K562 (cell line): Measurements from ENCODE around the gene ASS1. TPM values are rescaled to one million over a fixed set of nuclear protein-coding genes. Genes with fewer than 3 reads are reported as not detected.

Experiments used
- ATAC-seq: fragments of 200-7000 bp; cut with Tn5 transposase; 3 replicates; pipeline ENCODE4 v1.9.1; 2020; ENCODE audit warnings: moderate library complexity
- BruUV-seq: library from RNA; stranded (reverse); fragments of 400-500 nt; replicated peaks from 2 replicates; lab custom pipeline; 2021; lab: Mats Ljungman, UMichigan
- CTCF ChIA-PET: fragments of 300-600 bp; formaldehyde crosslinking; extraction: SDS; loops from one replicate; lab custom pipeline; 2021; ENCODE audit warnings: low intra/inter-chr PET ratio; lab: Yijun Ruan, JAX
- POLR2A ChIA-PET: fragments of 300-600, 350-650 bp; sonication (Branson Sonifier 250); formaldehyde crosslinking; extraction: SDS; loops from one replicate; lab custom pipeline; 2021; ENCODE audit warnings: antibody characterized with exemption, inconsistent platforms; lab: Yijun Ruan, JAX
- DNase-seq, 4 experiments: peaks; one replicate each; pipeline versions ENCODE4 v3.0.0 to v3.0.0-alpha.2; 2011 to 2018; ENCODE audit warnings: low spot score in 3 of 4, mixed read lengths in 3 of 4; ENCODE audit errors: extremely low read depth in 1 of 4
- FAIRE-seq: peaks from 2 replicates; lab custom pipeline; 2011; peaks lifted over from hg19 to GRCh38; lab: Jason Lieb, UNC
- H2AFZ ChIP-seq: 2 replicates; pipeline ENCODE4 v1.6.0; 2011; ENCODE audit warnings: low read depth, low read length, control low read depth, inconsistent platforms
- H3K27ac ChIP-seq: fragments of 200-600 bp; 3 replicates; pipeline ENCODE4 v1.8.0; 2011; ENCODE audit warnings: low read depth, mild to moderate bottlenecking, control low read depth, inconsistent platforms, low read length, moderate library complexity, mixed read lengths; ENCODE audit errors: extremely low read depth
- H3K27me3 ChIP-seq, 2 experiments: fragments of 300-600 bp in 1 of 2; 2 replicates in 1 of 2; 3 replicates in 1 of 2; pipeline versions ENCODE4 v1.6.0 to v1.8.0; 2011; ENCODE audit warnings: inconsistent platforms in 2 of 2, low read length in 2 of 2, mild to moderate bottlenecking in 1 of 2, mixed read lengths in 1 of 2, moderate library complexity in 1 of 2; ENCODE audit not compliant: control insufficient read depth in 2 of 2, insufficient read depth in 2 of 2
- H3K36me3 ChIP-seq: fragments of 300-600 bp; 3 replicates; pipeline ENCODE4 v1.8.0; 2011; ENCODE audit warnings: mild to moderate bottlenecking, low read length, inconsistent platforms; ENCODE audit not compliant: control insufficient read depth, insufficient read depth
- H3K4me1 ChIP-seq, 2 experiments: fragments of 200-600 bp in 1 of 2; replicated peaks in 1 of 2; 2 replicates in 1 of 2; 3 replicates in 1 of 2; pipeline versions ENCODE4 v1.5.1 to v1.8.0; 2011; ENCODE audit warnings: inconsistent platforms in 2 of 2, low read length in 2 of 2, mild to moderate bottlenecking in 1 of 2, mixed read lengths in 1 of 2, moderate library complexity in 1 of 2; ENCODE audit not compliant: control insufficient read depth in 2 of 2, insufficient read depth in 2 of 2
- H3K4me2 ChIP-seq: 2 replicates; pipeline ENCODE4 v1.6.1; 2011; ENCODE audit warnings: low read length, control low read depth, inconsistent platforms, mixed read lengths; ENCODE audit not compliant: insufficient read depth
- H3K4me3 ChIP-seq: fragments of 200-600 bp; sonication (generic), shearing (Covaris generic); 2 replicates; pipeline ENCODE4 v1.5.1; 2016; ENCODE audit warnings: control low read depth, inconsistent platforms
- H3K79me2 ChIP-seq: fragments of 200-600 bp; 3 replicates; pipeline ENCODE4 v1.8.0; 2011; ENCODE audit warnings: low read length, inconsistent platforms; ENCODE audit not compliant: control insufficient read depth, insufficient read depth
- H3K9ac ChIP-seq, 2 experiments: 2 replicates each; pipeline versions ENCODE4 v1.6.0 to v1.6.1; 2011; ENCODE audit warnings: low read depth in 2 of 2, low read length in 2 of 2, control low read depth in 1 of 2, inconsistent platforms in 1 of 2, mild to moderate bottlenecking in 1 of 2, mixed read lengths in 1 of 2; ENCODE audit not compliant: insufficient read depth in 1 of 2
- H3K9me1 ChIP-seq: one replicate; pipeline ENCODE4 v1.6.0; 2011; ENCODE audit warnings: inconsistent platforms, mild to moderate bottlenecking, low read length, moderate library complexity; ENCODE audit not compliant: control insufficient read depth, insufficient read depth
- H3K9me3 ChIP-seq: replicated peaks from 2 replicates; pipeline ENCODE4 v1.5.1; 2011; ENCODE audit warnings: low read depth, low read length, inconsistent platforms; ENCODE audit not compliant: control insufficient read depth, insufficient read depth
- H4K20me1 ChIP-seq: replicated peaks from 2 replicates; pipeline ENCODE4 v1.6.1; 2011; ENCODE audit warnings: low read length, inconsistent platforms, mixed read lengths; ENCODE audit not compliant: control insufficient read depth, insufficient read depth
- BCOR ChIP-seq: fragments of 450-650 bp; IDR thresholded peaks from 2 replicates; pipeline ENCODE4 v1.6.1; 2016
- CEBPB ChIP-seq: fragments of 450-650 bp; IDR thresholded peaks from 2 replicates; pipeline ENCODE4 v1.6.1; 2016; ENCODE audit warnings: missing genetic modification characterization, missing compliant biosample characterization
- NCOA4 ChIP-seq: fragments of 450-650 bp; IDR thresholded peaks from 2 replicates; pipeline ENCODE4 v1.6.1; 2018; ENCODE audit warnings: mild to moderate bottlenecking; ENCODE audit not compliant: partially characterized antibody
- RBM25 ChIP-seq: fragments of 200-400 bp; formaldehyde crosslinking; IDR thresholded peaks from 2 replicates; pipeline ENCODE4 v1.6.1; 2018; ENCODE audit warnings: low read length, low read depth, moderate library complexity; ENCODE audit not compliant: severe bottlenecking
- SAP30 ChIP-seq: fragments of 200-600 bp; sonication (generic); IDR thresholded peaks from 2 replicates; pipeline ENCODE4 v1.6.1; 2012; ENCODE audit warnings: borderline replicate concordance, low read depth, mild to moderate bottlenecking, moderate library complexity, low read length, control low read depth, inconsistent platforms; ENCODE audit not compliant: insufficient read depth, poor library complexity, severe bottlenecking
- TCF7 ChIP-seq: sonication (generic); IDR thresholded peaks from 2 replicates; pipeline ENCODE4 v1.6.1; 2016; ENCODE audit warnings: antibody characterized with exemption, borderline replicate concordance
- ZNF224 ChIP-seq: sonication (generic); formaldehyde crosslinking; IDR thresholded peaks from 2 replicates; pipeline ENCODE4 v1.8.0; 2022; ENCODE audit warnings: mild to moderate bottlenecking, missing genetic modification reagents
- ZNF507 ChIP-seq: conservative IDR thresholded peaks from 2 replicates; pipeline ENCODE4 v1.6.1; 2017; ENCODE audit warnings: missing genetic modification characterization, missing compliant biosample characterization
- WGBS: fragments of 100-300 bp; shearing (Covaris generic); methylation state at CpG from one replicate; pipeline ENCODE4 v1.1.6; 2016; ENCODE audit warnings: low coverage, mixed read lengths; ENCODE audit not compliant: insufficient coverage; ENCODE audit errors: missing lambda C conversion rate; 5-methylcytosine and 5-hydroxymethylcytosine counted together
- in situ Hi-C: fragments of 300-500 bp; cut with MboI; formaldehyde crosslinking; loops from 4 replicates; pipeline ENCODE4 v1.15.0; 2018; ENCODE audit warnings: inconsistent platforms, mixed read lengths
- intact Hi-C: fragments of 100-400 bp; cut with micrococcal nuclease; formaldehyde crosslinking; loops from 2 replicates; pipeline ENCODE4 v1.14.2; 2022
- polyA plus RNA-seq, 8 experiments: library from polyadenylated mRNA; depleted of rRNA in 4 of 8; stranded (reverse) in 5 of 8; unstranded in 3 of 8; fragments of >200 nt; fragmentation: Nextera tagmentation in 2 of 8; fragmentation: Illumina TruSeq in 1 of 8; extraction: Ambion mirVana in 2 of 8; extraction: Trizol in 1 of 8; gene quantifications; 2 replicates each; pipeline versions ENCODE4 v1.2.1 to v1.2.3, GENCODE V29; 2011 to 2014; ENCODE audit warnings: inconsistent platforms in 1 of 8, missing spikeins in 1 of 8
- total RNA-seq, 7 experiments: library from RNA; depleted of rRNA in 6 of 7; stranded (reverse); fragments of >200 nt in 6 of 7; fragmentation: Illumina TruSeq in 2 of 7; extraction: Trizol in 2 of 7; gene quantifications; 2 replicates each; pipeline versions ENCODE4 v1.2.1 to v1.2.3, GENCODE V29; 2011 to 2021; ENCODE audit warnings: low replicate concordance in 1 of 7
- TF ChIP-seq, protein P1 (sequence below): fragments of 450-650 bp; IDR thresholded peaks from one replicate; pipeline ENCODE4 v1.6.1; 2018; ENCODE audit warnings: mild to moderate bottlenecking, moderate library complexity; ENCODE audit not compliant: partially characterized antibody
- TF ChIP-seq, protein P2 (sequence below): fragments of 200-800 bp; sonication (Bioruptor generic); IDR thresholded peaks from 2 replicates; pipeline ENCODE4 v1.6.1; 2017; ENCODE audit warnings: missing genetic modification characterization, missing compliant biosample characterization

ASS1 gene
- total and polyA plus RNA-seq, 9 of the 15 experiments (the other 6 are each of a cell fraction or from before 2014, with no cell fraction given), result 1.5 to 5.7 (median 3.7) TPM

DNA sequence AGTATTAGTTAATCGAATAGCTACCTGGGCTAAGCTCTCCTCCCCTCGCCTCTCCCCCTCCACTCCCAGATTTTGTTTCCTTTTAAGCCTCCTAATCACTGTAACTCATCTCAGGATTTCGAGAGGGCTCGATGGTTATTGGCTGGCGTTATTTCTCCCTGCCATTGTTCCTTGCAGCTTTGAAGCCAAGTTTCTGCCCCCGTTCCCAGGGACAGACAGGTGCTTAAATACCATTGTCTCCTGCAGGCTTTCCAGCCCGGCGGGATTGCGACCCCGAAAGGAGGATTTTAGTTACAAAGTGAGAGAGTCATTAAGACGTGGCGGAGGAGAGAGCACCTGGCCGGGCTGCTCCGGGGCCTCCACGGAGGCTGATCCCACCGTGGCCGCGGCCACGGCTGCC is 46.2 kb downstream of the ASS1 start (continued):
- no peak for TF ChIP-seq ZNF507 (tag)

DNA sequence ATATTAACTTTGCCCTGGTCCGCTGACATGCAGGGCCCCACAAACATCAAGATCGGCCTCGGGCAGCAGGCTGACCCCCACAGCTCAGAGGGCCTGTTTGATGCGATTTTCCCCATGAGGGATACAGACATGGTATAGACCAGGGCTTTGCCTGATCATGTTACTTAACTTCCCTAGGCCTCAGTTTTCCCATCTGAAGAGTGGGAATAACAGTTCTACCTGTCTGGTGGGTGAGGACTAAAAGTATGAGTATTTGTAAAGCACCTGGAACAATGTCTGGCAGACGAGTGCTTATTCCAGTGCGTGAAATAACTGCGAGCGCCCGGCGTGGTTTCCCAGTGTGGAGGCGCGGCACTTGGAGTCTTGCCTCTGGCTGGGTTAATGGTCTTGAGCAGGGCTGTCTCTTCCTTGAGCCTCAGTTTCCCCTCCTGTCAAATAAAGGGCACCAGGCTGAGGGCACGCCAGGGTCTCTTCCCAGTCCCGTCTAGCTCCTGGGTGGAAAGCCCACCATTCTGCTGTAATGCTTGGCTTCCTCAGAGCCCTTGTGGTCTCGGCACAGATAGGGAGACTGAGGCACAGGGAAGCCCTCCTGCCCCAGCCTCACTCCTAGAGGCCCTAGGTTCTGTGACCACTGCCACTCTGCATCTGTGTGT is 47.2 kb downstream of the ASS1 start:
- intact Hi-C loops (no loop called here), in situ Hi-C loops (no loop called here)
- no peaks in the 10 kb centered on the region for H3K27me3 ChIP-seq
- DNase-seq, result no peak
- no peak overlapping the region for H3K4me2 ChIP-seq
- no peak overlapping the region for H3K4me3 ChIP-seq
- no peaks in the 10 kb centered on the region for H3K79me2 ChIP-seq
- CTCF ChIA-PET, result no interaction called here
- BruUV-seq, result no TSS peak
- WGBS, result 54% methylated on average over 15 of the region's 15 CpGs
- peaks cover 0 to 11% of the 10 kb centered on the region in 2 experiments; a peak in 1 of 5 replicates for H3K4me1 ChIP-seq
- POLR2A ChIA-PET, result interaction anchor here (1.1 kb wide), 1 partner anchor 10 kb away, joined by 4 read pairs; no protein-coding TSS in a partner anchor
- H3K27ac ChIP-seq, result no peak overlapping the region
- no peaks in the 10 kb centered on the region for H4K20me1 ChIP-seq
- no peak overlapping the region for H2AFZ ChIP-seq
- FAIRE-seq, result no peak
- no peaks in the 10 kb centered on the region for H3K36me3 ChIP-seq
- peaks cover 8% of the 10 kb centered on the region for H3K9me3 ChIP-seq
- no peak for ATAC-seq
- TF ChIP-seq RBM25 (peak; percentile 62), SAP30 (no peak), BCOR (peak; percentile 48; the same call in 1 of the 2 replicates), CEBPB (tag) (no peak), NCOA4 (no peak), ZNF224 (CRISPR knock-in tag) (no peak), TCF7 (no peak)
- TF ChIP-seq, protein P1, sequence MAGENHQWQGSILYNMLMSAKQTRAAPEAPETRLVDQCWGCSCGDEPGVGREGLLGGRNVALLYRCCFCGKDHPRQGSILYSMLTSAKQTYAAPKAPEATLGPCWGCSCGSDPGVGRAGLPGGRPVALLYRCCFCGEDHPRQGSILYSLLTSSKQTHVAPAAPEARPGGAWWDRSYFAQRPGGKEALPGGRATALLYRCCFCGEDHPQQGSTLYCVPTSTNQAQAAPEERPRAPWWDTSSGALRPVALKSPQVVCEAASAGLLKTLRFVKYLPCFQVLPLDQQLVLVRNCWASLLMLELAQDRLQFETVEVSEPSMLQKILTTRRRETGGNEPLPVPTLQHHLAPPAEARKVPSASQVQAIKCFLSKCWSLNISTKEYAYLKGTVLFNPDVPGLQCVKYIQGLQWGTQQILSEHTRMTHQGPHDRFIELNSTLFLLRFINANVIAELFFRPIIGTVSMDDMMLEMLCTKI, result no peak
- TF ChIP-seq, protein P2, sequence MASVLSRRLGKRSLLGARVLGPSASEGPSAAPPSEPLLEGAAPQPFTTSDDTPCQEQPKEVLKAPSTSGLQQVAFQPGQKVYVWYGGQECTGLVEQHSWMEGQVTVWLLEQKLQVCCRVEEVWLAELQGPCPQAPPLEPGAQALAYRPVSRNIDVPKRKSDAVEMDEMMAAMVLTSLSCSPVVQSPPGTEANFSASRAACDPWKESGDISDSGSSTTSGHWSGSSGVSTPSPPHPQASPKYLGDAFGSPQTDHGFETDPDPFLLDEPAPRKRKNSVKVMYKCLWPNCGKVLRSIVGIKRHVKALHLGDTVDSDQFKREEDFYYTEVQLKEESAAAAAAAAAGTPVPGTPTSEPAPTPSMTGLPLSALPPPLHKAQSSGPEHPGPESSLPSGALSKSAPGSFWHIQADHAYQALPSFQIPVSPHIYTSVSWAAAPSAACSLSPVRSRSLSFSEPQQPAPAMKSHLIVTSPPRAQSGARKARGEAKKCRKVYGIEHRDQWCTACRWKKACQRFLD, result no peak
- H3K9me1 ChIP-seq, result no peaks in the 10 kb centered on the region
- no peak overlapping the region for H3K9ac ChIP-seq
